ENCODE measurements around the gene ACTN4. TPM values are rescaled to one million over a fixed set of nuclear protein-coding genes. Genes with fewer than 3 reads are reported as not detected.

Gene ACTN4
- total and polyA plus RNA-seq, 10 of the 15 experiments (the other 5 are each of a cell fraction or from before 2014, with no cell fraction given), result 2.4 to 293 (median 72.5) TPM

GRCh38 chr19:38736413-38737280 lies 89.2 kb downstream of the ACTN4 start:
- no TSS peak for BruUV-seq (replicated peaks)
- WGBS (ENCODE audit: insufficient coverage, insufficient replicate concordance, low lambda C conversion rate, missing lambda C conversion rate), result 12% methylated on average over 17 of the region's 36 CpGs
- Histone ChIP-seq H3K4me1 (ENCODE audit: control insufficient read depth, insufficient read depth, low read length) (peaks cover 22% of the 10 kb centered on the region), H4K20me1 (ENCODE audit: control insufficient read depth, insufficient read depth) (no peaks in the 10 kb centered on the region), H3K36me3 (ENCODE audit: control insufficient read depth in 2 of 2, insufficient read depth in 2 of 2, low read length in 1 of 2) (no peaks in the 10 kb centered on the region; a peak in 1 of 4 replicates), H3K9ac (ENCODE audit: control insufficient read depth, insufficient read depth, low read length) (no peak overlapping the region; the same call in 1 of the 2 replicates), H3K4me3 (peak overlapping the region; percentile 53; the same call in 1 of the 2 replicates), H3K4me2 (ENCODE audit: control insufficient read depth, insufficient read depth) (peak overlapping the region; percentile 72), H3K27ac (ENCODE audit: control insufficient read depth, insufficient read depth) (no peak overlapping the region), H3K9me3 (replicated peaks; ENCODE audit: control insufficient read depth, insufficient read depth, low read length) (no peaks in the 10 kb centered on the region), H3K27me3 (replicated peaks in 1 of 2; ENCODE audit: control insufficient read depth in 2 of 2, insufficient read depth in 2 of 2, low read length in 1 of 2) (no peaks in the 10 kb centered on the region), H3K79me2 (ENCODE audit: control insufficient read depth, insufficient read depth, low read length) (no peaks in the 10 kb centered on the region; the same call in 1 of the 2 replicates), H2AFZ (ENCODE audit: control insufficient read depth, low read depth, low read length) (peak overlapping the region; percentile 81)
- in situ Hi-C loops (cut with MboI) (no loop called here), intact Hi-C loops (cut with micrococcal nuclease; ENCODE audit: unreplicated experiment) (loop anchor here (10.0 kb wide), 1 partner anchor 222 kb away; no protein-coding TSS in a partner anchor)
- POLR2A ChIA-PET, result interaction anchor here (1.0 kb wide), 1 partner anchor 186 kb away, joined by 5 read pairs; no protein-coding TSS in a partner anchor
- FAIRE-seq, result no peak
- ATAC-seq, result peak; percentile 41
- RAD21 ChIA-PET (ENCODE audit: unreplicated experiment), result interaction anchor here (0.6 kb wide), 1 partner anchor 194 kb away, joined by 3 read pairs; the partner anchor contains the start of genes MRPS12 and SARS2
- DNase-seq (ENCODE audit: low read depth, low spot score), result peak; percentile 17
- SMC1A ChIA-PET (ENCODE audit: uncharacterized antibody, unreplicated experiment), result interaction anchor here (1.4 kb wide), 1 partner anchor 194 kb away, joined by 3 read pairs; the partner anchor contains the start of genes MRPS12 and SARS2
- CTCF ChIA-PET, result interaction anchor here (1.5 kb wide), 1 partner anchor 164 kb away, joined by 5 read pairs; the partner anchor contains the start of gene NFKBIB
- TF ChIP-seq RAD51 (IDR thresholded peaks at IDR 0.05) (no peak), WRNIP1 (IDR thresholded peaks at IDR 0.05; ENCODE audit: borderline replicate concordance, low read depth, low read length) (no peak), NBN (IDR thresholded peaks at IDR 0.05) (0 out of 2 replicates have a peak, but pooled peaks have one; percentile 31), EGR1 (IDR thresholded peaks at IDR 0.05; ENCODE audit: borderline replicate concordance in 1 of 2, low read depth in 2 of 2, low read length in 2 of 2) (peak in 1 of 2 experiments; percentile 14; a peak in 1 of 3 replicates), CBX3 (IDR thresholded peaks at IDR 0.05; ENCODE audit: borderline replicate concordance, low read depth) (no peak), CBX5 (IDR thresholded peaks at IDR 0.05; ENCODE audit: low read depth) (no peak), PAX8 (IDR thresholded peaks at IDR 0.05) (no peak), DPF2 (IDR thresholded peaks at IDR 0.05) (no peak), MTA2 (IDR thresholded peaks at IDR 0.05; ENCODE audit: low read depth) (peak; percentile 40; the same call in 1 of the 2 replicates)
- TF ChIP-seq, protein P1, sequence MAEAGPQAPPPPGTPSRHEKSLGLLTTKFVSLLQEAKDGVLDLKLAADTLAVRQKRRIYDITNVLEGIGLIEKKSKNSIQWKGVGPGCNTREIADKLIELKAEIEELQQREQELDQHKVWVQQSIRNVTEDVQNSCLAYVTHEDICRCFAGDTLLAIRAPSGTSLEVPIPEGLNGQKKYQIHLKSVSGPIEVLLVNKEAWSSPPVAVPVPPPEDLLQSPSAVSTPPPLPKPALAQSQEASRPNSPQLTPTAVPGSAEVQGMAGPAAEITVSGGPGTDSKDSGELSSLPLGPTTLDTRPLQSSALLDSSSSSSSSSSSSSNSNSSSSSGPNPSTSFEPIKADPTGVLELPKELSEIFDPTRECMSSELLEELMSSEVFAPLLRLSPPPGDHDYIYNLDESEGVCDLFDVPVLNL (IDR thresholded peaks at IDR 0.05; ENCODE audit: low read depth, low read length), result no peak
- TF ChIP-seq, protein P2, sequence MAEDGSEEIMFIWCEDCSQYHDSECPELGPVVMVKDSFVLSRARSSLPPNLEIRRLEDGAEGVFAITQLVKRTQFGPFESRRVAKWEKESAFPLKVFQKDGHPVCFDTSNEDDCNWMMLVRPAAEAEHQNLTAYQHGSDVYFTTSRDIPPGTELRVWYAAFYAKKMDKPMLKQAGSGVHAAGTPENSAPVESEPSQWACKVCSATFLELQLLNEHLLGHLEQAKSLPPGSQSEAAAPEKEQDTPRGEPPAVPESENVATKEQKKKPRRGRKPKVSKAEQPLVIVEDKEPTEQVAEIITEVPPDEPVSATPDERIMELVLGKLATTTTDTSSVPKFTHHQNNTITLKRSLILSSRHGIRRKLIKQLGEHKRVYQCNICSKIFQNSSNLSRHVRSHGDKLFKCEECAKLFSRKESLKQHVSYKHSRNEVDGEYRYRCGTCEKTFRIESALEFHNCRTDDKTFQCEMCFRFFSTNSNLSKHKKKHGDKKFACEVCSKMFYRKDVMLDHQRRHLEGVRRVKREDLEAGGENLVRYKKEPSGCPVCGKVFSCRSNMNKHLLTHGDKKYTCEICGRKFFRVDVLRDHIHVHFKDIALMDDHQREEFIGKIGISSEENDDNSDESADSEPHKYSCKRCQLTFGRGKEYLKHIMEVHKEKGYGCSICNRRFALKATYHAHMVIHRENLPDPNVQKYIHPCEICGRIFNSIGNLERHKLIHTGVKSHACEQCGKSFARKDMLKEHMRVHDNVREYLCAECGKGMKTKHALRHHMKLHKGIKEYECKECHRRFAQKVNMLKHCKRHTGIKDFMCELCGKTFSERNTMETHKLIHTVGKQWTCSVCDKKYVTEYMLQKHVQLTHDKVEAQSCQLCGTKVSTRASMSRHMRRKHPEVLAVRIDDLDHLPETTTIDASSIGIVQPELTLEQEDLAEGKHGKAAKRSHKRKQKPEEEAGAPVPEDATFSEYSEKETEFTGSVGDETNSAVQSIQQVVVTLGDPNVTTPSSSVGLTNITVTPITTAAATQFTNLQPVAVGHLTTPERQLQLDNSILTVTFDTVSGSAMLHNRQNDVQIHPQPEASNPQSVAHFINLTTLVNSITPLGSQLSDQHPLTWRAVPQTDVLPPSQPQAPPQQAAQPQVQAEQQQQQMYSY (CRISPR knock-in tag; IDR thresholded peaks at IDR 0.05), result no peak
- TF ChIP-seq, protein P3, sequence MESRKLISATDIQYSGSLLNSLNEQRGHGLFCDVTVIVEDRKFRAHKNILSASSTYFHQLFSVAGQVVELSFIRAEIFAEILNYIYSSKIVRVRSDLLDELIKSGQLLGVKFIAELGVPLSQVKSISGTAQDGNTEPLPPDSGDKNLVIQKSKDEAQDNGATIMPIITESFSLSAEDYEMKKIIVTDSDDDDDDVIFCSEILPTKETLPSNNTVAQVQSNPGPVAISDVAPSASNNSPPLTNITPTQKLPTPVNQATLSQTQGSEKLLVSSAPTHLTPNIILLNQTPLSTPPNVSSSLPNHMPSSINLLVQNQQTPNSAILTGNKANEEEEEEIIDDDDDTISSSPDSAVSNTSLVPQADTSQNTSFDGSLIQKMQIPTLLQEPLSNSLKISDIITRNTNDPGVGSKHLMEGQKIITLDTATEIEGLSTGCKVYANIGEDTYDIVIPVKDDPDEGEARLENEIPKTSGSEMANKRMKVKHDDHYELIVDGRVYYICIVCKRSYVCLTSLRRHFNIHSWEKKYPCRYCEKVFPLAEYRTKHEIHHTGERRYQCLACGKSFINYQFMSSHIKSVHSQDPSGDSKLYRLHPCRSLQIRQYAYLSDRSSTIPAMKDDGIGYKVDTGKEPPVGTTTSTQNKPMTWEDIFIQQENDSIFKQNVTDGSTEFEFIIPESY (IDR thresholded peaks at IDR 0.05), result no peak

All from GM12878 (cell line).